HepG2 (cell line): Measurements from ENCODE around the gene TIMM8B. TPM values are rescaled to one million over a fixed set of nuclear protein-coding genes. Genes with fewer than 3 reads are reported as not detected.
A peak's percentile ranks its signal among the peaks of the same experiment; 100 is the strongest.

Experiments
- BCL6 ChIP-seq: IDR thresholded peaks from 2 replicates; pipeline ENCODE4 v1.6.1; 2016; ENCODE audit warnings: missing genetic modification reagents, missing compliant biosample characterization
- CHCHD3 ChIP-seq: sonication (generic); formaldehyde crosslinking; IDR thresholded peaks from 2 replicates; pipeline ENCODE4 v1.8.0; 2022; ENCODE audit warnings: mild to moderate bottlenecking, missing genetic modification reagents, moderate library complexity
- FOXO1 ChIP-seq: sonication (generic); formaldehyde crosslinking; IDR thresholded peaks from 2 replicates; pipeline ENCODE4 v1.4.0; 2020; ENCODE audit warnings: missing genetic modification reagents
- HBP1 ChIP-seq: IDR thresholded peaks from 2 replicates; pipeline ENCODE4 v1.6.1; 2016; ENCODE audit warnings: low read depth, control low read depth
- ISL2 ChIP-seq: sonication (generic); formaldehyde crosslinking; IDR thresholded peaks from 2 replicates; pipeline ENCODE4 v1.5.0; 2020; ENCODE audit warnings: missing genetic modification reagents
- MBD4 ChIP-seq: IDR thresholded peaks from 2 replicates; pipeline ENCODE4 v1.6.1; 2012; ENCODE audit warnings: low read length, inconsistent platforms, borderline replicate concordance
- NFE2L1 ChIP-seq: sonication (generic); formaldehyde crosslinking; IDR thresholded peaks from 2 replicates; pipeline ENCODE4 v1.4.0; 2020; ENCODE audit warnings: missing genetic modification reagents, mild to moderate bottlenecking, borderline replicate concordance
- PCBP1 ChIP-seq: fragments of 200-400 bp; formaldehyde crosslinking; IDR thresholded peaks from 2 replicates; pipeline ENCODE4 v1.6.1; 2017; ENCODE audit warnings: mild to moderate bottlenecking, low read depth, low read length, borderline replicate concordance
- REST ChIP-seq, 2 experiments: IDR thresholded peaks; 2 replicates each; pipeline ENCODE4 v1.6.1; 2011 to 2012; ENCODE audit warnings: low read length in 2 of 2, borderline replicate concordance in 1 of 2, low read depth in 1 of 2, mild to moderate bottlenecking in 1 of 2, moderate library complexity in 1 of 2
- ZNF260 ChIP-seq: sonication (generic); formaldehyde crosslinking; IDR thresholded peaks from 2 replicates; pipeline ENCODE4 v1.4.0; 2020; ENCODE audit warnings: missing genetic modification reagents, low read depth, mild to moderate bottlenecking, borderline replicate concordance
- ZNF724P ChIP-seq: sonication (generic); formaldehyde crosslinking; IDR thresholded peaks from 2 replicates; pipeline ENCODE4 v1.8.0; 2022; ENCODE audit warnings: missing genetic modification reagents, borderline replicate concordance
- ZNF773 ChIP-seq: sonication (generic); formaldehyde crosslinking; IDR thresholded peaks from 2 replicates; pipeline ENCODE4 v1.4.0; 2020; ENCODE audit warnings: missing genetic modification reagents, borderline replicate concordance
- ZSCAN12 ChIP-seq: sonication (generic); formaldehyde crosslinking; IDR thresholded peaks from 2 replicates; pipeline ENCODE4 v1.9.0; 2021; ENCODE audit warnings: mild to moderate bottlenecking, missing genetic modification reagents
- polyA plus RNA-seq, 8 experiments: library from polyadenylated mRNA; depleted of rRNA in 3 of 8; stranded (reverse) in 7 of 8; unstranded in 1 of 8; fragments of >200 nt; fragmentation: Illumina TruSeq in 4 of 8; extraction: Trizol in 4 of 8; gene quantifications; 2 replicates each; pipeline versions ENCODE4 v1.2.1 to v1.2.3, GENCODE V29; 2011 to 2016; ENCODE audit warnings: low read depth in 4 of 8, missing spikeins in 1 of 8, mixed read lengths in 1 of 8; ENCODE audit not compliant: insufficient read depth in 1 of 8
- total RNA-seq, 5 experiments: library from RNA; depleted of rRNA; stranded (reverse); fragments of >200 nt; fragmentation: Illumina TruSeq; extraction: Trizol; gene quantifications; 2 replicates each; pipeline ENCODE4 v1.2.3, GENCODE V29; 2016; ENCODE audit warnings: low read depth in 1 of 5
- TF ChIP-seq, protein P1 (sequence below): sonication (generic); formaldehyde crosslinking; IDR thresholded peaks from 2 replicates; pipeline ENCODE4 v1.8.1; 2023; ENCODE audit warnings: mild to moderate bottlenecking, moderate library complexity, missing genetic modification reagents
- TF ChIP-seq, protein P2 (sequence below): sonication (generic); formaldehyde crosslinking; IDR thresholded peaks from 2 replicates; pipeline ENCODE4 v1.8.0; 2022; ENCODE audit warnings: missing genetic modification reagents, low read depth, mild to moderate bottlenecking, borderline replicate concordance
- TF ChIP-seq, protein P3 (sequence below): sonication (generic); formaldehyde crosslinking; IDR thresholded peaks from 2 replicates; pipeline ENCODE4 v1.4.0; 2020; ENCODE audit warnings: mild to moderate bottlenecking, missing genetic modification reagents, borderline replicate concordance

Gene TIMM8B
- total and polyA plus RNA-seq, 2 of the 13 experiments (the other 11 are each of a cell fraction or from before 2014, with no cell fraction given), result 84.5 to 98.3 TPM

- TF ChIP-seq HBP1 (peak; percentile 48), ZNF724P (no peak), CHCHD3 (CRISPR knock-in tag) (no peak), BCL6 (CRISPR knock-in tag) (peak; percentile 48), ZNF773 (CRISPR knock-in tag) (no peak), PCBP1 (0 out of 2 replicates have a peak, but pooled peaks have one; percentile 50), ZSCAN12 (CRISPR knock-in tag) (no peak), NFE2L1 (CRISPR knock-in tag) (no peak), ISL2 (0 out of 2 replicates have a peak, but pooled peaks have one; percentile 33), ZNF260 (CRISPR knock-in tag) (no peak), FOXO1 (CRISPR knock-in tag) (0 out of 2 replicates have a peak, but pooled peaks have one; percentile 8), REST (IDR thresholded peaks at IDR 0.05; ENCODE audit: borderline replicate concordance in 1 of 2, low read depth in 1 of 2, low read length in 2 of 2) (no peak), MBD4 (no peak)
- TF ChIP-seq, protein P1, sequence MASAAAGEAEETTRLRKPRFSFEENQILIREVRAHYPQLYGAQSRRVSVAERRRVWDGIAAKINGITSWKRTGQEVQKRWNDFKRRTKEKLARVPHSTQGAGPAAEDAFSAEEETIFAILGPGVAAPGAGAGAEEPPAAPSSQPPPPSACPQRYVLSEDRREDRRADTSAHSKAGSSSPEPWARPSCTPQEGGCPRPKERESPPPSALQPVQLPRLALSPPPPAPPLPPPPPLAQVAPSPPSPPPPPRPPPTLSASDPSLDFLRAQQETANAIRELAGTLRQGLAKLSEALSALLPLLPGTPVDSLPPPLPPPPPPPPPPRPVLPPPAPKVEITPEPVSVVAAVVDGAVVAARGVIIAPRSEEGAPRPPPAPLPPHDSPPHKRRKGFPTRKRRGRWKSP (CRISPR knock-in tag), result peak; percentile 65; the same call in 1 of the 2 replicates
- TF ChIP-seq, protein P2, sequence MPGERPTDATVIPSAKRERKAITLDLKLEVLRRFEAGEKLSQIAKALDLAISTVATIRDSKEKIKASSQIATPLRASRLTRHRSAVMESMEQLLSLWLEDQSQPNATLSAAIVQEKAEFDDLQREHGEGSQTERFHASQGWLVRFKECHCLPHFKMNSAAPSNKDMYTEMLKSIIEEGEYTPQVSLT (CRISPR knock-in tag), result no peak
- TF ChIP-seq, protein P3, sequence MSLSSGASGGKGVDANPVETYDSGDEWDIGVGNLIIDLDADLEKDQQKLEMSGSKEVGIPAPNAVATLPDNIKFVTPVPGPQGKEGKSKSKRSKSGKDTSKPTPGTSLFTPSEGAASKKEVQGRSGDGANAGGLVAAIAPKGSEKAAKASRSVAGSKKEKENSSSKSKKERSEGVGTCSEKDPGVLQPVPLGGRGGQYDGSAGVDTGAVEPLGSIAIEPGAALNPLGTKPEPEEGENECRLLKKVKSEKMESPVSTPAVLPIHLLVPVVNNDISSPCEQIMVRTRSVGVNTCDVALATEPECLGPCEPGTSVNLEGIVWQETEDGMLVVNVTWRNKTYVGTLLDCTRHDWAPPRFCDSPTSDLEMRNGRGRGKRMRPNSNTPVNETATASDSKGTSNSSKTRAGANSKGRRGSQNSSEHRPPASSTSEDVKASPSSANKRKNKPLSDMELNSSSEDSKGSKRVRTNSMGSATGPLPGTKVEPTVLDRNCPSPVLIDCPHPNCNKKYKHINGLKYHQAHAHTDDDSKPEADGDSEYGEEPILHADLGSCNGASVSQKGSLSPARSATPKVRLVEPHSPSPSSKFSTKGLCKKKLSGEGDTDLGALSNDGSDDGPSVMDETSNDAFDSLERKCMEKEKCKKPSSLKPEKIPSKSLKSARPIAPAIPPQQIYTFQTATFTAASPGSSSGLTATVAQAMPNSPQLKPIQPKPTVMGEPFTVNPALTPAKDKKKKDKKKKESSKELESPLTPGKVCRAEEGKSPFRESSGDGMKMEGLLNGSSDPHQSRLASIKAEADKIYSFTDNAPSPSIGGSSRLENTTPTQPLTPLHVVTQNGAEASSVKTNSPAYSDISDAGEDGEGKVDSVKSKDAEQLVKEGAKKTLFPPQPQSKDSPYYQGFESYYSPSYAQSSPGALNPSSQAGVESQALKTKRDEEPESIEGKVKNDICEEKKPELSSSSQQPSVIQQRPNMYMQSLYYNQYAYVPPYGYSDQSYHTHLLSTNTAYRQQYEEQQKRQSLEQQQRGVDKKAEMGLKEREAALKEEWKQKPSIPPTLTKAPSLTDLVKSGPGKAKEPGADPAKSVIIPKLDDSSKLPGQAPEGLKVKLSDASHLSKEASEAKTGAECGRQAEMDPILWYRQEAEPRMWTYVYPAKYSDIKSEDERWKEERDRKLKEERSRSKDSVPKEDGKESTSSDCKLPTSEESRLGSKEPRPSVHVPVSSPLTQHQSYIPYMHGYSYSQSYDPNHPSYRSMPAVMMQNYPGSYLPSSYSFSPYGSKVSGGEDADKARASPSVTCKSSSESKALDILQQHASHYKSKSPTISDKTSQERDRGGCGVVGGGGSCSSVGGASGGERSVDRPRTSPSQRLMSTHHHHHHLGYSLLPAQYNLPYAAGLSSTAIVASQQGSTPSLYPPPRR, result no peak
Measured at GRCh38 chr11:112073941-112074811, 12.4 kb downstream of the TIMM8B start, which contains the start of the genes NKAPD1 and PIH1D2 (continued).
